GM12865 (cell line): ENCODE measurements around the gene WTIP.
"Not testable (repeated sequence)": the region's sequence is repeated elsewhere in the genome, so short reads cannot be mapped to it uniquely, and the experiment has no call there.

Experiments used
- DNase-seq: peaks from one replicate; pipeline ENCODE4 v3.0.0; 2010; ENCODE audit warnings: low read depth
- H3K4me3 ChIP-seq: 2 replicates; pipeline ENCODE4 v1.5.1; 2011; ENCODE audit warnings: mild to moderate bottlenecking, low read depth, low read length, control low read depth
- TF ChIP-seq, protein P1 (sequence below): IDR thresholded peaks from 2 replicates; pipeline ENCODE4 v1.5.1; 2011; ENCODE audit warnings: low read length, control low read depth, low read depth, inconsistent platforms; ENCODE audit not compliant: insufficient read depth; ENCODE audit errors: missing control alignments

The WTIP gene

DNA sequence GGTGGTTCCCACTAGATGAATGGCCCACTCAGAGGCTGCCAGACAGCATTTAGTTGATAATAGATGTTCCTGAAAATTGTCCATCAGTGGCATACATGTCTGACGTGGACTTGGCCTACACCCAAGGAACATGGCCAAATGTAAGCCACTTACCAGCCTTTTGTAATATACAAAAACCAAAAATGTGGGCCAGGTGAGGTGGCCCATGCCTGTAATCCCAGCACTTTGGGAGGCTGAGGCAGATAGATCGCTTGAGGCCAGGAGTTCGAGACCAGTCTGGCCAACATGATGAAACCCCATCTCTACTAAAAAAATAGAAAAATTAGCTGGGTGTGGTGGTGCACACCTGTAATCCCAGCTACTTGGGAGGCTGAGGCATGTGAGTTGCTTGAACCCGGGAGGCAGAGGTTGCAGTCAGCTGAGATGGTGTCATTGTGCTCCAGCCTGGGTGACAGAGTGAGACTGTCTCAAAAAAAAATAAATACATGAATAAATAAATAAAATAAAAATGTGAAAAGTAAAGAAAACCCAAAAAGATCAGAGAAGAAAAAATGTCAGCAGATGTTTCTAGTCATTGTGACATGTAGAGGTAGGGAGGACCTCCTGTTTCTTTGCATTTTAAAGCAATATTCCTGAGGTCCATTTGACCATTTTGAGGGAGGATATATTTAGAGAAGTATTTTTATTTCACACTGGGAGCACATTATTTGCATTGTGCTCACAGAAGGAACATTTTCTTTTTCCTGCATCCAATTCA lies 7.1 kb upstream of the WTIP start:
- DNase-seq, result no peak
- TF ChIP-seq, protein P1, sequence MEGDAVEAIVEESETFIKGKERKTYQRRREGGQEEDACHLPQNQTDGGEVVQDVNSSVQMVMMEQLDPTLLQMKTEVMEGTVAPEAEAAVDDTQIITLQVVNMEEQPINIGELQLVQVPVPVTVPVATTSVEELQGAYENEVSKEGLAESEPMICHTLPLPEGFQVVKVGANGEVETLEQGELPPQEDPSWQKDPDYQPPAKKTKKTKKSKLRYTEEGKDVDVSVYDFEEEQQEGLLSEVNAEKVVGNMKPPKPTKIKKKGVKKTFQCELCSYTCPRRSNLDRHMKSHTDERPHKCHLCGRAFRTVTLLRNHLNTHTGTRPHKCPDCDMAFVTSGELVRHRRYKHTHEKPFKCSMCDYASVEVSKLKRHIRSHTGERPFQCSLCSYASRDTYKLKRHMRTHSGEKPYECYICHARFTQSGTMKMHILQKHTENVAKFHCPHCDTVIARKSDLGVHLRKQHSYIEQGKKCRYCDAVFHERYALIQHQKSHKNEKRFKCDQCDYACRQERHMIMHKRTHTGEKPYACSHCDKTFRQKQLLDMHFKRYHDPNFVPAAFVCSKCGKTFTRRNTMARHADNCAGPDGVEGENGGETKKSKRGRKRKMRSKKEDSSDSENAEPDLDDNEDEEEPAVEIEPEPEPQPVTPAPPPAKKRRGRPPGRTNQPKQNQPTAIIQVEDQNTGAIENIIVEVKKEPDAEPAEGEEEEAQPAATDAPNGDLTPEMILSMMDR, result no peak
- no peak overlapping the region for H3K4me3 ChIP-seq

DNA sequence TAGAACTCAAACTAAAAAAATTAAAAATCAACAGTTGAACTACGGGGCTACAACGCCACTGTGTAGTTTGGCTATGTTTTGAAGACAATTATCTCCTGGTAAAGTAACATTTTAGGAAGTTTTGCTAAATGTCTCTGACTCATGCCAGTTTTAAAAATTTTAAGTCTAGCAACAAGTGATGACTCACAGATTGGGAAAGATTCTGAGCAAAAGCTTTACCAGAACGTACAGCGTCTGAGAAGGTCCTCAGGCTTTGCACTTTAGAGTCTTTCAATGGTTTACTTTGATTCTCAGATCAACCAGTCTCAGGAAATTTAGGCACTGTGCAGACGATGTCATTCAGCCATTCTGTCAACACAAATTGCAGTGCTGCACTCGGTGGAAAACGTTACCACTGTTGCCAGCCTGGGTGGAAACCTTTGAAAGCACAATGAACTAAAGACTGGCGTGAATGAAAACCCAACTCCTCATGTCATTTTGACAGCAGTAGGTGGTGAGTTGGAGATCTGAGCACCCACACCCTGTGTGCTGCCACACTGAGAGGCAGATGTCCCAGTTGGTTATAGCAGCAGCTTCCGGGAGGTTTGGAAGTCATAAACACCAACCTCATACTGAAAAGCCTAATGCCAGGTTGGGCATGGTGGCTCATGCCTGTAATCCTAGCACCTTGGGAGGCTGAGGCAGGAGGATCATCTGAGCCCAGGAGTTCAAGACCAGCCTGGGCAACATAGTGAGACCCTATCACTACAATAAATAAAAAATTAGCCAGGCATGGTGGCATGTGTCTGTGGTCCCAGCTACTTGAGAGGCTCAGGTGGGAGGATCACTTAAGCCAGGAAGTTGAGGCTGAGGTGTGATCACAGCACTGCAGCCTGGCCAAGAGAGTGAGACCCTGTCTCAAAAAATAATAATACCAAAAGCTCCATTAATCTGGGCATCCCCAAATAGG lies 6.3 kb upstream of the WTIP start:
- DNase-seq, result no peak
- TF ChIP-seq, protein P1, result no peak
- H3K4me3 ChIP-seq, result no peak overlapping the region

DNA sequence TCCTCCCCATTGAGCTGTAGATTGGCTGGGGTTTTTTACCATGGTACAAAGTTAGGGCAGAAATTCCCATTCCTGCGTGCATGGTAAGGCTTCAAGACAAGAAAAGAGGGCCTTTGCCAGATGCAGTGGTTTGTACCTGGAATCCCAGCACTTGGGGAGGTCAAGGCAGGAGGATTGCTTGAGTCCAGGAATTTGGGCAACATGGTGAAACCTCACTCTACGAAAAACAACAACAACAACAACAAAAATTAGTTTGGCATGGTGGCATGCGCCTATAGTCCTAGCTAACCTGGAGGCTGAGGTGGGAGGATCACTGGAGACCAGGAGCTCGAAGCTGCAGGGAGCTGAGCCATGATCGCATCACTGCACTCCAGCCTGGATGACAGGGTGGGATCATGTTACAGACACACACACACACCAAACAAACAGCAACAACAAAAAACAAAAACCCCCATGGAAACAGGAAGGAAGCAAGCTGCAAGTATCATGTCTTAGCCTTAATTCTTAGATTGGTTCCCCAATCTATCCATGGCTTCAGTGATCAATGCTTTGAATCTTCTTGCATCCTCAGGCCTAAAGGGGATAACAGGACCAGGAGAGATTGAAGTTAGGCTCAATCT lies 5.5 kb upstream of the WTIP start:
- TF ChIP-seq, protein P1, result no peak
- no peak for DNase-seq
- H3K4me3 ChIP-seq, result no peak overlapping the region

DNA sequence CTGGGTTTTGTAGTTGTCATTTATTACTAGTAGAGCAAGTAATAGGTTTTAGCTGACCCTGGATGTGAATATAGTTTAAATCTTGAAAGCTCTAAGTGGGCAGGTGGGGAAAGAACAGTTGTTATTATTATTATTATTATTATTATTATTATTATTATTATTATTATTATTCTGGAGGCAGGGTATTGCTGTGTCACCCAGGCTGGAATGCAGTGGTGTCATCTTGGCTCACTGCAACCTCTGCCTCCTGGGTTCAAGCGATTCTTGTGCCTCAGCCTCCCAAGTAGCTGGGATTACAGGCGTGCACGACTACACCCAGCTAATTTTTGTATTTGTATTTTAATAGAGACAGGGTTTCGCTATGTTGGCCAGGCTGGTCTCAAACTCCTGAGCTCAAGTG lies 3.1 kb upstream of the WTIP start:
- DNase-seq, result not testable (repeated sequence)

DNA sequence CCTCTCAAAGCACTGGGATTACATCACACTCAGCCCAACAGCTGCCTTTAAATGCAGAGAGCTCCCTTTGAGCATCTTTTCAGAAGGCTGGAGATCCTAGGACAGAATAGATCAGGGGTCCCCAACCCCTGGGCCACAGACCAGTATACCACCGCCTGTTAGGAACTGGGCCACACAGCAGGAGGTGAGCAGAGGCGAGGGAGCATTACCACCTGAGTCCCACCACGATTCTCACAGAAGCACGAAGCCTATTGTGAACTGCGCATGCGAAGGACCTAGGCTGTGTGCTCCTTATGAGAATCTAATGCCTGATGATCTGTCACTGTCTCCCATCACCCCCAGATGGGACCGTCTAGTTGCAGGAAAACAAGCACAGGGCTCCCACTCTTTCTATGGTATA lies 2.2 kb upstream of the WTIP start:
- H3K4me3 ChIP-seq, result no peak overlapping the region
- TF ChIP-seq, protein P1, result no peak
- no peak for DNase-seq

More for the DNA sequence above, 3.1 kb upstream of the WTIP start:
- not testable (repeated sequence) for H3K4me3 ChIP-seq

DNA sequence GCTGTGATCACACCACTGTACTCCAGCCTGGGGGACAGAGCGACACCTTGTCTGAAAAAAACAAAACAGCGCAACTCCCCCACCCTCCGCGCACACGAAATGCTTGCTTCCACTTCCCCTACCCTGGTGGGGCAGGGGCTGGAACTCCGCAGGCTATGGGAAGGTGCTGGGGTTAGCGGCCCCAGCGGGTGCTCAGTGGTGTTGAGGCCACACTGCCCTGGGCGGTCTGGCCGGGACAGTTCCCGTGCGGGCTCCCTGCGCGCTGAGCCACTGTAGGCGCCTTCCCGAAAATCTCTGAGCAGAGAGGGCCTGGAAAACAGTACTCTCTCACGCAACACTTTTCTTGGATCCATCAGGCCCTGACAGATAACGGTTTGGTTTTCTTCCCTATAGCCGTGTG lies 1.1 kb upstream of the WTIP start:
- H3K4me3 ChIP-seq, result no peak overlapping the region
- TF ChIP-seq, protein P1, result no peak
- no peak for DNase-seq

DNA sequence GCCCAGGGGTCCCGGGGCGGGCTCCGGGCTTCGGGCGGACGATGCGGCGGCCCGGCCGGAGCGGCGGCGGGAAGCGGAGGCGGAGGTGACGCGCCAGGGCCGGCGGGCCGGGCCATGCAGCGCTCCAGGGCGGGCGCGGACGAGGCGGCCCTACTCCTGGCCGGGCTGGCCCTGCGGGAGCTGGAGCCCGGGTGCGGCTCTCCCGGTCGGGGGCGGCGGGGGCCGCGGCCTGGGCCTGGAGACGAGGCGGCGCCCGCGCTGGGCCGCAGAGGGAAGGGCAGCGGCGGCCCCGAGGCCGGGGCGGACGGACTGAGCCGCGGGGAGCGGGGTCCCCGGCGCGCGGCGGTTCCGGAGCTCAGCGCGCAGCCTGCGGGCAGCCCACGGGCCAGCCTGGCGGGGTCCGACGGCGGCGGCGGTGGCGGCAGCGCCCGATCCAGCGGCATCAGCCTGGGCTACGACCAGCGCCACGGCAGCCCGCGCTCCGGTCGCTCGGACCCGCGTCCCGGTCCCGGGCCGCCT lies 362 bp downstream of the WTIP start:
- H3K4me3 ChIP-seq, result no peak overlapping the region
- TF ChIP-seq, protein P1, result no peak
- no peak for DNase-seq
